ENCODE results near the gene SDHC.

GRCh38 chr1:161399257-161399998 is 85.2 kb downstream of the SDHC start:
- TF ChIP-seq GABPA (IDR thresholded peaks at IDR 0.05; ENCODE audit: low read depth, low read length) (peak; percentile 77), GABPA (CRISPR knock-in tag; IDR thresholded peaks at IDR 0.05; ENCODE audit: low read depth) (peak; percentile 96), RFX5 (IDR thresholded peaks at IDR 0.05; ENCODE audit: low read depth, low read length) (no peak), CEBPB (IDR thresholded peaks at IDR 0.05; ENCODE audit: borderline replicate concordance, low read depth, low read length) (no peak), CTCF (CRISPR knock-in tag; IDR thresholded peaks at IDR 0.05) (peak; percentile 26; the same call in 1 of the 2 replicates)
